NOMO-1 treated with dmso at 0.1 percent for 144 hours (cell line): ENCODE measurements around the gene SEMA5A.

Source experiments
- DNase-seq: peaks from one replicate; lab custom pipeline; 2025; ENCODE audit not compliant: unreplicated experiment; lab: John Stamatoyannopoulos, UW

SEMA5A gene

GRCh38 chr5:9523090-9523823, 22.6 kb downstream of the SEMA5A start:
- no peak for DNase-seq

GRCh38 chr5:9519537-9519936, 26.3 kb downstream of the SEMA5A start:
- no peak for DNase-seq

- DNase-seq: no peak
Observed at GRCh38 chr5:9516591-9516990, 29.3 kb downstream of the SEMA5A start.

GRCh38 chr5:9515436-9515835, 30.4 kb downstream of the SEMA5A start:
- DNase-seq: no peak

DNA sequence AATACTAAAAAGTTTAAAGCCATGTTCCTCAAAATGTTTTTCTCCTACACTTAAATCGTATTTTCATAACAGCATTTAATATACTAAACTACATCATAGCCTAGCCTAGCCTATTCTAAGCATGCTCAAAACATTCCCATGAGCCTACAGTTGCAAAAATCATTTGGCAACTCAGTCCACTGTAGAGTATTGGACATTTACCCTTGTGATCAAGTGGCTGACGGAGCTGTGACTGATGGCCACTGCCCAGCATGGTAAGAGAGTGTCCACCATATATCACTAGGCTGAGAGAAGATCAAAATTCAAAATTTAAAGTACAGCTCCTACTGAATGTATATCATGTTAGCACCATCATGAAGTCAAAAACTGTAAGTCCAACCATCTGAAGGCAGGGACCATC, 30.9 kb downstream of the SEMA5A start:
- no peak for DNase-seq

- no peak for DNase-seq
Observed at GRCh38 chr5:9513827-9514226, 32.0 kb downstream of the SEMA5A start.

- no peak for DNase-seq
Observed at GRCh38 chr5:9512457-9512856, 33.4 kb downstream of the SEMA5A start.

- DNase-seq: no peak
Observed at GRCh38 chr5:9507974-9508373, 37.9 kb downstream of the SEMA5A start.

- no peak for DNase-seq
Observed at GRCh38 chr5:9505225-9505624, 40.6 kb downstream of the SEMA5A start.

DNA sequence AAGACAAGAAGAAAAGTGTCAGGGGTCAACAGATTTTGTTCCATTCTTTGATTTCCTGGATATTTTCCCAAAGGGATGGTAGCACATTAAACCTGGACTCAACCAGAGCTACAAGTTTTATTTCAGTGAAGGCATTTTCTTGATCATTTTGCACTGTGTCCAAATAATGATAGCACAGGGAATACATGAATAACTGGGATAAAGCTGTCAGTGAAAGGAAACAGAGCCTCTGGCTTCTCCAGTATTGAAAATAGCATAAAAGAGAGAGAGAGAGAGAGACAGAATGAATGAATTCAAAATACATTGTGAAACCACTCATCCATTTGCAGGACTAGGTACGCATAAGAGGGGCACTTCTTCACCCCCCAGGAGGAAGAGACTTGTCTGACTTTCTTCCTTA, 43.0 kb downstream of the SEMA5A start:
- no peak for DNase-seq

GRCh38 chr5:9502050-9502834, 43.6 kb downstream of the SEMA5A start:
- no peak for DNase-seq

DNA sequence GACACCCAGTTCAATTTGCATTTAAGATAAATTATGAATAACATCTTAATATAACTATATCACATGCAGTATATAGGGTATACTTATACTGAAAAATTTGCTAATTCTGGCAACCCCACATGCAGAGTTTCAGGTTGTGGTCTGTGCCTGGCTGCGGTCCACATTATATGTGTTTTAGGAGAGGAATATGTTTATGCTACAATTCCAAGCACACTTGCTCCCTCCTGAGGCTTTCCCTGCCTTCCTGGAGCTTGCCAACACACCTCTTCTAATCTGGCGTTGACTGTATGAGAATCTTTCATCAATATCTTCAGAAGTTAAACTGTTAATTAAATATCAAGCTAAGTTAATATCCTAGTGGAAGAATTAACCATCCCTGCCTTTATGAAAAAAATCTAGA, 45.2 kb downstream of the SEMA5A start:
- DNase-seq: no peak

- DNase-seq: no peak
Observed at GRCh38 chr5:9500193-9500592, 45.7 kb downstream of the SEMA5A start.

DNA sequence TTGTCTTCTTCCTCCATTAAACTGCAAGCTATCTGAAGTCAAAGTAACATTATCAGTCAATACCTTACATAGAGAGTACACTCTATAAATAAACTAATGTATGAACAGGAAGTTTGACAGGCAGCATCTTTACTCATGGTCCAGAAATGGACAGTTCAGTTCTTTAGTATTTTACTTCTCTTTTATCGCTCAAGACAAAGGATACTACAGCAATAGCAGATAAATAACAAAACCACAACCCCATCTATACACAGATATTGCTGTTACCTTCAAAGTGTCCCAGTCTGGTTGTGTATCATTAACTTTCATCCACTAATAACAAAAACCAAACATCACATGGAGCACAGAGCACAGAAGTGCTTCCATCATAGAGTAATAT, 46.4 kb downstream of the SEMA5A start:
- DNase-seq: no peak

DNA sequence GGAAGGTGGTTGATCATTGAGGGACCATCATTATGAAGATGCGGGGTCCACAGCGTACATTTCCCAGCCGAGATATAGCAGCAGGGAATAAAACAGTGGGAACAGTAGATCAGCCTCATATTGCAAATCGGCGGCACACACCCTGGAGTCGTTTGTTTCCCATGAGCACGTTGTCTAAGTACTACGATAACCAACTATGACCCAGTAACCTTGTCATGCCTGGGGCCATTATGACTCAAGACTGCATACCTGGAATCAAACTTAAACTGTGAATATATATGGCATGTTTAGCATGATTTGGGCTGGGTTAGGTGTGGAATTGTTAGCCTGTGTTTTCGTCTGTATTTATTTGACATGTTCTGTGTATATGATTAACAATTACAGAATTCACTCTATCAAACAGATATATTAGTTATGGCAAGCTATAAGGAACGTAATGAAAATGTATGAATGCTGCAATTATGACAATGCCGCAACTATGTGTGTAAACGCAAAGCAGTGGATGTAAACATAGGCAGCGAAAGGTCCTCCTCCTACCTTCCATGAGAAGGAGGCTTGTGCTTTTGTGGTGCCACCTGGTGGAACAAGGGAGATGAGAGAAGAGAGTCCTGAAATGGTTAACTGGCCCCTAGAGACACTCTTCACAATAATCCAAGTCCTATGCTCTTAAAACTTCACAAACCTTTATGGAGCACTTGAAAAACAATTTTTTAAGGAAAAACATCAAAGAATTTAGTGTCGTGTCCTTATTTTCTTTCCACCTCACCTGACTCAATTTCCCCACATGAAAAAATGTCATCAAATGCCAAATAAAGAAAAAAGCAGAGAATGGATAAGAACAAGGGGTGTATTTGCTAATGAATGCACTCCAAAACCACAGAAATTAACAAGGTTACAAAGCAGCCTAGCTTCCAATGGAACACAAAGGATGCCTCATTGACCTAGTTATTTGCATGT, 47.1 kb downstream of the SEMA5A start:
- DNase-seq: no peak

- no peak for DNase-seq
Observed at GRCh38 chr5:9497347-9497746, 48.5 kb downstream of the SEMA5A start.

DNA sequence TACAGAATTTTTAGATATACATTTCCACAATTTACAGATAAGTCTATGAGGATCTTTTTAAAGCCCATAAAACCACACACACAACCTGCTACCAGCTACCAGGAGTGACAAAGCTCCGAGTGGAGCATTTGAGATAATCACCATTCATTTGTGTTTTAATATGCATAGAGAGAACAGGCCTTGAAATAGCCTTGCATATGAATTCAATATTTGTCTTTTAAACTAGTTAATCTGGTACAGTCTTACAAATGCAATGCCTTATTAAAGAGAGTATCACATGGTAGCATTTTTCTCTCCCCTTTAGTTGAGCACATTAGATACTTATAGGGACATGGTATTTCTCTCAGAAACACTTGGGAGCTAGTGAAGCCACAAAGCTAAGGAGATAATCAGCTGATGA, 49.1 kb downstream of the SEMA5A start:
- no peak for DNase-seq

DNA sequence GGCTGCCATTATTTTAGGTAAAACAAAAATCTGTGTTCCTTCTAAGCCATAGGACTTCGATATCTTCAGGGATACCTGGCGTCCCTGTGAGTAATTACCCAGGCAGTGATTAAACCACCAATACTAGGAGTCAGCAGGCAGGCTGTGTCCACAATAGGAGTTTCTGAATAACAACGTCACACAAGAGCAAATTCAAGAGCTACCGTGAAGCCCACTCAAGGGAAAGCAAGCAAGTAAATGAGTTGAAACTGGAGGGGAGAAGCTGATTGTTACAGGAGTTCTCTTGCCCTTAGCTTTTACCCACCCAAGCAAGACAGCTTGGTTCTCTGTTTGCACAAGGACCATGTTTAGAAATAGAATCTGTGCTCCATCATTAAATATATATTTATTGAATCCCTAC, 50.8 kb downstream of the SEMA5A start:
- DNase-seq: no peak

GRCh38 chr5:9494301-9494700, 51.6 kb downstream of the SEMA5A start:
- no peak for DNase-seq

DNA sequence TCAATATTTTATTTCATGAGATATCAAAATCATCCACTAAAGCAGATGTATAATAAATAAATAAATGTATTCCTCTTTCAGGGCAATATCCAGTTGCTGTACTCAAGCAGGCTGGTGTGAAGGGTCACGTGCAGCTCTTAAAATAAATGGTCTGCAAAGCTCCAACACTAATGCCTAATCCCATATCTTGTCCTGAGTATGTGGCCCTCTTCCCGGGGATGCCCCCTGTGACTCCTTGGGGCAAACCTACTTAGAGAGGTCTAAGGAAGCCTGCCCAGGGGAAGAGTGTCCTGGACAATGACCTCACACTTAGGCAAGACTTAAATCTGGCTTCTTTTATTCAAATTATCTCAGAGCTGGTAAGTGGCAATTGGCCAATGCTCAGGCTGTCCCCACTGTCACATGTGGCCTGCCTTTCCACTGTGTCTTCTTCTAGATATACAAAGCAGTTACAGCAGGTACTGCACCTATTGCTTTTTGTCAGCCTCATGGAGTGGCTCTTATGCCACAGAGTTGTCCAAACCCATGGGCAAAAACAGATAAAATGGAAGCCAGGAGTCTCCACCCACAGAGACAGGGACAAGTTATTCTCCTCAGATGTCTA, 55.3 kb downstream of the SEMA5A start:
- no peak for DNase-seq

DNA sequence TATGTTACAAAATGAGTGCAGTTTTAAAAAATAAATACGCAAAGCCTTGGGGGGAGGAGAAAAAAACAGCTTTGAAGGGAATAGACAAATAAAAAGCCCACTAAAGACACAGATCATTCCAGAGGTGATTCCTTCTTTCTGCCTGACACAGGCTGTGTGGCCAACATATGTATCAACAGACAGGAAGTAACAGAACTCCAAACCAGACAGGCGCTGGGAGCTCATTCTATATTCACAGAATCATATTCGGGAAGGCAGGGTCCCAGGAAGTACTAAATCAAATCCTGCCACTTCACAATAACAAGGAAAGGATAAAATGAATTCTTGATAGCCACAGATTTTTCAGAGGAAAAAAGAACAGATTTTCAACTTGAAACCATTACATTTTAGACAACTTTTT, 62.1 kb downstream of the SEMA5A start:
- no peak for DNase-seq
